Upper lobe of right lung (tissue), 1 donor: ENCODE measurements around the gene NCKAP5. TPM values are rescaled to one million over a fixed set of nuclear protein-coding genes. Genes with fewer than 3 reads are reported as not detected.

Source experiments
- ATAC-seq: fragments of 200-7000 bp; cut with Tn5 transposase; one replicate; pipeline ENCODE4 v1.9.1; 2020; ENCODE audit warnings: mild to moderate bottlenecking, moderate library complexity
- DNase-seq: peaks from one replicate; pipeline ENCODE4 v3.0.0-alpha.2; 2020
- H3K27ac ChIP-seq: fragments of 200-600 bp; one replicate; pipeline ENCODE4 v1.8.0; 2022
- H3K27me3 ChIP-seq: fragments of 200-600 bp; one replicate; pipeline ENCODE4 v1.8.0; 2022; ENCODE audit warnings: mild to moderate bottlenecking
- H3K36me3 ChIP-seq: fragments of 200-600 bp; one replicate; pipeline ENCODE4 v1.8.0; 2022
- H3K4me1 ChIP-seq: fragments of 200-600 bp; one replicate; pipeline ENCODE4 v1.8.0; 2022
- H3K4me3 ChIP-seq: fragments of 200-600 bp; one replicate; pipeline ENCODE4 v1.8.0; 2022; ENCODE audit warnings: mild to moderate bottlenecking
- H3K9me3 ChIP-seq: fragments of 200-600 bp; one replicate; pipeline ENCODE4 v1.8.0; 2022
- CTCF ChIP-seq: fragments of 200-600 bp; IDR thresholded peaks from one replicate; pipeline ENCODE4 v1.8.0; 2022; ENCODE audit warnings: antibody characterized with exemption
- intact Hi-C: fragments of 100-400 bp; cut with DNase I; formaldehyde crosslinking; loops from one replicate; pipeline ENCODE4 v1.11.0; 2022
- total RNA-seq: library from RNA; stranded (reverse); fragmentation: NEBNext Ultra II Directional; extraction: Animal tissue kit (Norgen Biotek cat#: 25700); gene quantifications from one replicate; pipeline ENCODE4 v1.2.1, GENCODE V29; 2021
- donor health status: DM: no; HTN: yes; CAD: no; lungs with severe emphysema.

The NCKAP5 gene
- total RNA-seq, 1 donor from 2014 or later, result 40.8 TPM

GRCh38 chr2:133012847-133013734 is 555.2 kb downstream of the NCKAP5 start:
- Histone ChIP-seq H3K4me1 (no peaks in the 10 kb centered on the region), H3K27me3 (no peaks in the 10 kb centered on the region), H3K36me3 (no peaks in the 10 kb centered on the region), H3K4me3 (no peak overlapping the region), H3K9me3 (no peaks in the 10 kb centered on the region), H3K27ac (no peak overlapping the region)
- ATAC-seq, result no peak
- DNase-seq, result no peak
- intact Hi-C loops, result no loop called here
- no peak for TF ChIP-seq CTCF

- no peaks in the 10 kb centered on the region for H3K4me1 ChIP-seq
- ATAC-seq, result no peak
- intact Hi-C loops, result no loop called here
- no peak for DNase-seq
- no peaks in the 10 kb centered on the region for H3K36me3 ChIP-seq
- H3K4me3 ChIP-seq, result no peak overlapping the region
- TF ChIP-seq CTCF, result no peak
- no peaks in the 10 kb centered on the region for H3K9me3 ChIP-seq
- H3K27me3 ChIP-seq, result no peaks in the 10 kb centered on the region
- H3K27ac ChIP-seq, result no peak overlapping the region
Measured at GRCh38 chr2:133004623-133005022, 563.6 kb downstream of the NCKAP5 start.

GRCh38 chr2:132999421-132999820 is 568.8 kb downstream of the NCKAP5 start:
- Histone ChIP-seq H3K27ac (no peak overlapping the region), H3K4me1 (no peaks in the 10 kb centered on the region), H3K4me3 (no peak overlapping the region), H3K9me3 (no peaks in the 10 kb centered on the region), H3K36me3 (no peaks in the 10 kb centered on the region), H3K27me3 (no peaks in the 10 kb centered on the region)
- intact Hi-C loops, result no loop called here
- DNase-seq (no peak), ATAC-seq (no peak)
- no peak for TF ChIP-seq CTCF

GRCh38 chr2:132998221-132998620 is 570.0 kb downstream of the NCKAP5 start:
- Histone ChIP-seq H3K27ac (no peak overlapping the region), H3K4me3 (no peak overlapping the region), H3K27me3 (no peaks in the 10 kb centered on the region), H3K36me3 (no peaks in the 10 kb centered on the region), H3K9me3 (no peaks in the 10 kb centered on the region), H3K4me1 (no peaks in the 10 kb centered on the region)
- no peak for DNase-seq
- no peak for TF ChIP-seq CTCF
- intact Hi-C loops, result no loop called here
- no peak for ATAC-seq

GRCh38 chr2:132991471-132992045 is 576.7 kb downstream of the NCKAP5 start:
- ATAC-seq (no peak), DNase-seq (no peak)
- H3K27ac ChIP-seq, result no peak overlapping the region
- intact Hi-C loops, result no loop called here
- no peaks in the 10 kb centered on the region for H3K27me3 ChIP-seq
- H3K36me3 ChIP-seq, result no peaks in the 10 kb centered on the region
- H3K4me3 ChIP-seq, result no peak overlapping the region
- no peak for TF ChIP-seq CTCF
- H3K4me1 ChIP-seq, result no peaks in the 10 kb centered on the region
- H3K9me3 ChIP-seq, result no peaks in the 10 kb centered on the region
